Sigmoid colon (tissue), 4 donors: ENCODE results near the gene ALAS1.
A peak's percentile ranks its signal among the peaks of the same experiment; 100 is the strongest.

Source experiments
- CTCF ChIP-seq, 4 experiments: fragments of 450-650 bp in 3 of 4; fragments of 200-600 bp in 1 of 4; IDR thresholded peaks; one replicate each; pipeline ENCODE4 v1.5.1; 2016 to 2019; ENCODE audit warnings: antibody characterized with exemption in 4 of 4, mild to moderate bottlenecking in 3 of 4, moderate library complexity in 2 of 4
- EP300 ChIP-seq, 4 donors: sonication (generic); formaldehyde crosslinking; IDR thresholded peaks; one replicate each; pipeline ENCODE4 v1.6.1; 2017; ENCODE audit warnings: antibody characterized with exemption in 4 of 4
- POLR2A ChIP-seq, 2 donors: fragments of 450-650 bp; IDR thresholded peaks; one replicate each; pipeline ENCODE4 v1.6.1; 2016; ENCODE audit warnings: antibody characterized with exemption in 2 of 2, mild to moderate bottlenecking in 2 of 2, moderate library complexity in 2 of 2
- POLR2AphosphoS5 ChIP-seq, 4 donors: sonication (generic); formaldehyde crosslinking; IDR thresholded peaks; one replicate each; pipeline ENCODE4 v1.6.1; 2017; ENCODE audit warnings: antibody characterized with exemption in 4 of 4

- TF ChIP-seq POLR2A (IDR thresholded peaks at IDR 0.05) (peak in 1 of 2 donors; percentile 33), EP300 (IDR thresholded peaks at IDR 0.05) (peak in 1 of 4 donors; percentile 56), CTCF (IDR thresholded peaks at IDR 0.05) (peak in 3 of 4 experiments; percentile 20 to 40 (median 36)), POLR2AphosphoS5 (IDR thresholded peaks at IDR 0.05) (peak; percentile 62 to 79 (median 70))
These were observed 43.5 kb upstream of the ALAS1 start, which contains the start of gene POC1A for GRCh38 chr3:52154135-52155094.
